ENCODE measurements around the gene IGFBP6.

Gene IGFBP6

GRCh38 chr12:53071591-53072551, 25.6 kb upstream of the IGFBP6 start:
- peaks cover 12% of the 10 kb centered on the region for H3K4me1 ChIP-seq (ENCODE audit: control insufficient read depth, low read length)
- H3K79me2 ChIP-seq (ENCODE audit: control insufficient read depth, low read length): no peaks in the 10 kb centered on the region
- H4K20me1 ChIP-seq (ENCODE audit: control insufficient read depth, insufficient read depth, low read depth, low read length): no peaks in the 10 kb centered on the region
- H3K9me2 ChIP-seq (replicated peaks; ENCODE audit: control insufficient read depth, low read length): no peaks in the 10 kb centered on the region
- H3K4me3 ChIP-seq (ENCODE audit: low read length): no peak overlapping the region
- H3F3A ChIP-seq (ENCODE audit: control insufficient read depth, insufficient read depth): no peaks in the 10 kb centered on the region
- no peak overlapping the region for H3K27ac ChIP-seq (ENCODE audit: low read depth, low read length)
- no peaks in the 10 kb centered on the region for H3K27me3 ChIP-seq (ENCODE audit: control insufficient read depth, low read length)
- TF ChIP-seq CTCF (IDR thresholded peaks at IDR 0.05; ENCODE audit: low read depth, low read length, poor library complexity, severe bottlenecking) (no peak), EZH2phosphoT487 (IDR thresholded peaks at IDR 0.05; ENCODE audit: borderline replicate concordance, low read length) (no peak)
- H3K9me3 ChIP-seq (ENCODE audit: control insufficient read depth, insufficient read depth, low read length): no peaks in the 10 kb centered on the region
- H3K4me2 ChIP-seq (ENCODE audit: low read length): no peak overlapping the region
- peaks cover 33% of the 10 kb centered on the region for H3K36me3 ChIP-seq (ENCODE audit: control insufficient read depth, low read length)

GRCh38 chr12:53073881-53074280, 23.6 kb upstream of the IGFBP6 start:
- peaks cover 38% of the 10 kb centered on the region for H3K36me3 ChIP-seq (ENCODE audit: control insufficient read depth, low read length)
- H3K4me2 ChIP-seq (ENCODE audit: low read length): no peak overlapping the region
- H3K27ac ChIP-seq (ENCODE audit: low read depth, low read length): no peak overlapping the region

GRCh38 chr12:53074283-53074998, 23.0 kb upstream of the IGFBP6 start:
- no peaks in the 10 kb centered on the region for H3K9me2 ChIP-seq (replicated peaks; ENCODE audit: control insufficient read depth, low read length)
- no peaks in the 10 kb centered on the region for H3K27me3 ChIP-seq (ENCODE audit: control insufficient read depth, low read length)
- H3K4me2 ChIP-seq (ENCODE audit: low read length): no peak overlapping the region
- no peaks in the 10 kb centered on the region for H3K9me3 ChIP-seq (ENCODE audit: control insufficient read depth, insufficient read depth, low read length)
- no peaks in the 10 kb centered on the region for H4K20me1 ChIP-seq (ENCODE audit: control insufficient read depth, insufficient read depth, low read depth, low read length)
- peaks cover 38% of the 10 kb centered on the region for H3K36me3 ChIP-seq (ENCODE audit: control insufficient read depth, low read length)
- peaks cover 22% of the 10 kb centered on the region for H3K4me1 ChIP-seq (ENCODE audit: control insufficient read depth, low read length)
- H3K27ac ChIP-seq (ENCODE audit: low read depth, low read length): no peak overlapping the region
- no peak overlapping the region for H3K4me3 ChIP-seq (ENCODE audit: low read length)
- H3F3A ChIP-seq (ENCODE audit: control insufficient read depth, insufficient read depth): no peaks in the 10 kb centered on the region
- peaks cover 18% of the 10 kb centered on the region for H3K79me2 ChIP-seq (ENCODE audit: control insufficient read depth, low read length)
- TF ChIP-seq EZH2phosphoT487 (IDR thresholded peaks at IDR 0.05; ENCODE audit: borderline replicate concordance, low read length) (no peak), CTCF (IDR thresholded peaks at IDR 0.05; ENCODE audit: low read depth, low read length, poor library complexity, severe bottlenecking) (no peak)

More at GRCh38 chr12:53073881-53074280, 23.6 kb upstream of the IGFBP6 start:
- Histone ChIP-seq H3K27me3 (ENCODE audit: control insufficient read depth, low read length) (no peaks in the 10 kb centered on the region), H4K20me1 (ENCODE audit: control insufficient read depth, insufficient read depth, low read depth, low read length) (no peaks in the 10 kb centered on the region), H3K4me3 (ENCODE audit: low read length) (no peak overlapping the region), H3K4me1 (ENCODE audit: control insufficient read depth, low read length) (peaks cover 22% of the 10 kb centered on the region), H3K79me2 (ENCODE audit: control insufficient read depth, low read length) (peaks cover 17% of the 10 kb centered on the region), H3F3A (ENCODE audit: control insufficient read depth, insufficient read depth) (no peaks in the 10 kb centered on the region), H3K9me3 (ENCODE audit: control insufficient read depth, insufficient read depth, low read length) (no peaks in the 10 kb centered on the region), H3K9me2 (replicated peaks; ENCODE audit: control insufficient read depth, low read length) (no peaks in the 10 kb centered on the region)
- TF ChIP-seq EZH2phosphoT487 (IDR thresholded peaks at IDR 0.05; ENCODE audit: borderline replicate concordance, low read length) (no peak), CTCF (IDR thresholded peaks at IDR 0.05; ENCODE audit: low read depth, low read length, poor library complexity, severe bottlenecking) (no peak)
